GM13976 (cell line): ENCODE results near the gene GNAS.
A peak's percentile ranks its signal among the peaks of the same experiment; 100 is the strongest.

Source experiments
- DNase-seq: peaks from one replicate; pipeline ENCODE4 v3.0.0; 2012; ENCODE audit warnings: low spot score
- CTCF ChIP-seq: IDR thresholded peaks from 2 replicates; pipeline ENCODE4 v1.5.1; 2012; ENCODE audit warnings: borderline replicate concordance, mild to moderate bottlenecking; ENCODE audit not compliant: insufficient read depth; ENCODE audit errors: extremely low read depth, missing control alignments, control extremely low read depth
- in situ Hi-C: fragments of 300-500 bp; cut with MboI; formaldehyde crosslinking; loops from one replicate; pipeline ENCODE4 v1.12.0; 2022; ENCODE audit warnings: low sequenced_read_pairs, mixed read lengths, inconsistent platforms; ENCODE audit not compliant: unreplicated experiment

The GNAS gene

GRCh38 chr20:58907320-58908137 lies 55.0 kb downstream of the GNAS start:
- in situ Hi-C loops: no loop called here
- DNase-seq: peak; percentile 86
- TF ChIP-seq CTCF: no peak

DNA sequence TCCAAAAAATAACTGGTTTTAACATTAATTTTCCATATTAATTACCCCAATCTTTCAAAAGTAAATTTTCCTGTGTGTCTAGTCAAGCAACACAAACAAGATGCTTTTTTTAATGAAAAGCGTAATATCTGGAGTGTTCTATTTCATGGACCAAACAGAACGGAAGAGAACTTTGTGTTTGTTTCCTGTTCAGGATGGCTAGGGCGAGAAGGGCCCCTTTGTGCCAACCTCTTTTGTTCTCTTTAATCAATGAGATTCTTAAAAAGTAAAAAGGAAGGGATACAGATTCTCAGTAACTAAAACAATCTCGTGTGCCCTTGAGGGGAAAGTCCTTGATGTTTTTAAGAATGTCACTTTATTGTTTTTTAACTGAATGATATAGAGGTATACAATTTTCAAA lies 55.7 kb downstream of the GNAS start:
- no peak for TF ChIP-seq CTCF
- in situ Hi-C loops: no loop called here
- no peak for DNase-seq

DNA sequence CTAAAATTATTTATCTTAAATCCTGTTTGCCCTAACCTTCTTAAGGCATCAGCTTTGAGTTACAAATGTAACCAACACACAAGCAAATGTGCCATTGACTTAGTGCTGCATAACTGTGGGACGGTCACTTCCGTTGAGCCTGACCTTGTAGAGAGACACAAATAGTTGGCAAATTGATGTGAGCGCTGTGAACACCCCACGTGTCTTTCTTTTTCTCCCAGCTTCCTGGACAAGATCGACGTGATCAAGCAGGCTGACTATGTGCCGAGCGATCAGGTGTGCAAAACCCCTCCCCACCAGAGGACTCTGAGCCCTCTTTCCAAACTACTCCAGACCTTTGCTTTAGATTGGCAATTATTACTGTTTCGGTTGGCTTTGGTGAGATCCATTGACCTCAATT lies 56.4 kb downstream of the GNAS start:
- TF ChIP-seq CTCF: no peak

GRCh38 chr20:58909585-58909984 lies 57.1 kb downstream of the GNAS start:
- in situ Hi-C loops: no loop called here
- DNase-seq: no peak
- TF ChIP-seq CTCF: no peak

More for the DNA sequence above, 56.4 kb downstream of the GNAS start:
- in situ Hi-C loops: no loop called here
- DNase-seq: no peak

GRCh38 chr20:58910473-58910872 lies 58.0 kb downstream of the GNAS start:
- in situ Hi-C loops: no loop called here
- no peak for DNase-seq
- TF ChIP-seq CTCF: no peak

GRCh38 chr20:58911309-58911708 lies 58.8 kb downstream of the GNAS start:
- in situ Hi-C loops: no loop called here
- no peak for TF ChIP-seq CTCF
- DNase-seq: no peak

GRCh38 chr20:58911970-58912369 lies 59.5 kb downstream of the GNAS start:
- in situ Hi-C loops: no loop called here
- no peak for DNase-seq
- no peak for TF ChIP-seq CTCF
